ENCODE measurements around the gene PDZD7.

DNA sequence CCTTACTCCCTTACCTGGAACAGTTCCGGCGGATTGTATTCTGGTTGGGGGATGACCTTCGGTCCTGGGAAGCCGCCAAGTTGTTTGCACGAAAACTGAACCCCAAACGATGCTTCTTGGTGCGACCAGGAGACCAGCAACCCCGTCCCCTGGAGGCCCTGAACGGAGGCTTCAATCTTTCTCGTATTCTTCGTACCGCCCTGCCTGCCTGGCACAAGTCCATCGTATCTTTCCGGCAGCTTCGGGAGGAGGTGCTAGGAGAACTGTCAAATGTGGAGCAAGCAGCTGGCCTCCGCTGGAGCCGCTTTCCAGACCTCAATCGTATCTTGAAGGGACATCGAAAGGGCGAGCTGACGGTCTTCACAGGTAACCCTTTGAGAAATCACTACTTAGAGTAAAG lies 41.8 kb downstream of the PDZD7 start:
- TF ChIP-seq, protein P1, sequence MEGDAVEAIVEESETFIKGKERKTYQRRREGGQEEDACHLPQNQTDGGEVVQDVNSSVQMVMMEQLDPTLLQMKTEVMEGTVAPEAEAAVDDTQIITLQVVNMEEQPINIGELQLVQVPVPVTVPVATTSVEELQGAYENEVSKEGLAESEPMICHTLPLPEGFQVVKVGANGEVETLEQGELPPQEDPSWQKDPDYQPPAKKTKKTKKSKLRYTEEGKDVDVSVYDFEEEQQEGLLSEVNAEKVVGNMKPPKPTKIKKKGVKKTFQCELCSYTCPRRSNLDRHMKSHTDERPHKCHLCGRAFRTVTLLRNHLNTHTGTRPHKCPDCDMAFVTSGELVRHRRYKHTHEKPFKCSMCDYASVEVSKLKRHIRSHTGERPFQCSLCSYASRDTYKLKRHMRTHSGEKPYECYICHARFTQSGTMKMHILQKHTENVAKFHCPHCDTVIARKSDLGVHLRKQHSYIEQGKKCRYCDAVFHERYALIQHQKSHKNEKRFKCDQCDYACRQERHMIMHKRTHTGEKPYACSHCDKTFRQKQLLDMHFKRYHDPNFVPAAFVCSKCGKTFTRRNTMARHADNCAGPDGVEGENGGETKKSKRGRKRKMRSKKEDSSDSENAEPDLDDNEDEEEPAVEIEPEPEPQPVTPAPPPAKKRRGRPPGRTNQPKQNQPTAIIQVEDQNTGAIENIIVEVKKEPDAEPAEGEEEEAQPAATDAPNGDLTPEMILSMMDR (IDR thresholded peaks at IDR 0.05; ENCODE audit: low read depth, low read length, poor library complexity, severe bottlenecking), result no peak
- TF ChIP-seq EZH2phosphoT487 (IDR thresholded peaks at IDR 0.05; ENCODE audit: borderline replicate concordance, low read length), result no peak
